GM18951 (cell line): ENCODE results near the gene FLRT3.

ENCODE experiments used
- POLR2A ChIP-seq: IDR thresholded peaks from 4 replicates; pipeline ENCODE4 v1.6.1; 2011; ENCODE audit warnings: mild to moderate bottlenecking; ENCODE audit not compliant: insufficient read length, insufficient read depth; ENCODE audit errors: extremely low read depth
- in situ Hi-C: fragments of 300-500 bp; cut with MboI; formaldehyde crosslinking; loops from one replicate; pipeline ENCODE4 v1.12.0; 2022; ENCODE audit warnings: low sequenced_read_pairs, mixed read lengths, inconsistent platforms; ENCODE audit not compliant: unreplicated experiment

Gene FLRT3

DNA sequence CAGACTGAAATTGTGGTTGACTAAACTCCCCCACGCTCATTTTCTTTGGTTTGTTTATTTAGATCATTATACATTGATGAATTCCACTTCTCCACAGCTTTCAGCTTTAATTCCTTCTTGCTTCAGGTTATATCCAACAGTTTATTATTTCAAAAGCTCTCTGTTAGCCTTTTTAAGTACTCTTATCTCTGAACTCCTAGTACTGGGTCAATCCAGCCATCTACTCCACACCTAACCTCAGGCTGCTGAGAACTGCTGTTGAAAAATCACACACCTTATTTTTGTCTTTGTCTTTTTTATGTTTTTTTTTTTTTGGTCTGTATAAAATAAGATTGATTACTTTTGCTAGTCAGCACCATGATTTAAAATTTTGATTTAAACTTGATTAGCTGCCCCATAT is 32.9 kb downstream of the FLRT3 start:
- in situ Hi-C loops, result no loop called here
- no peak for TF ChIP-seq POLR2A

- no peak for TF ChIP-seq POLR2A
- in situ Hi-C loops, result no loop called here
Observed at GRCh38 chr20:14303651-14304050, 33.8 kb downstream of the FLRT3 start.

DNA sequence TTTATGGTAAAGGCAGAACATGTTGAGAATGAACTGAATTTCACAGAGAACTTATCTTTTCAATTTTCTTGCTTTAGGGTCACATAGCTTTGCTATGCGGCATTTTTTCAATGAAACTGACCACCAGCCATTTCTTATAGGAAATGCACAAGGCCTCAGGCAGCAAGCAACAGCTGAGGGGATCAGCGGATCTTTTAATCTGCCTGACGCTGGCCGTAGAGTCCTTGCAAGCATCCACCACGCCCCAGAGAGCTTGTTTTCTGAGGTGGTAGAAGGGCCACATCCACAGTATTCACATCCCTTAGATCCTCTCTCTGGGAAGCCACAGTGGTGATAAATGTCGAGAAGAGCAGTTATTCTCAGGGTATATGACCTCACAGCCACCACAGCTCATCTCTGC is 34.3 kb downstream of the FLRT3 start:
- in situ Hi-C loops, result no loop called here

DNA sequence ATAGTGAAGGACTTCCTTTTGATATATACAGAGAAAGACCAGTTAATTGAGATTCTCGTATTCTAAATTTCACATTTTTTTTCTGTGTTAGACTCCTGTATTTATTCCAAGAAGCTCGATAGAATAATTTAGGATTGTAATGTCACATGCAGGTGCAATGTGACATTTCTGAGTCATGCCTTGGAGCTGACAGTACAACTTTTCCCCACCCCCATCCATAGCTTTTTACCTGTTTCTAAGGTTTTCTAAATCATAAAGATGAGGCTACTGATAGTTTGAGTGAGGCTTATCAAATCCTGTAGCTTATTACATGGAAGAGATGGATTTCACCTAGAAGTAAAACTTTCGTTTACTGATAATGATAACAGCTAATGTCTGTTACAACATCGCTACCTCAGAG is 37.6 kb downstream of the FLRT3 start:
- no peak for TF ChIP-seq POLR2A
- in situ Hi-C loops, result no loop called here

More for the DNA sequence above, 34.3 kb downstream of the FLRT3 start:
- no peak for TF ChIP-seq POLR2A

DNA sequence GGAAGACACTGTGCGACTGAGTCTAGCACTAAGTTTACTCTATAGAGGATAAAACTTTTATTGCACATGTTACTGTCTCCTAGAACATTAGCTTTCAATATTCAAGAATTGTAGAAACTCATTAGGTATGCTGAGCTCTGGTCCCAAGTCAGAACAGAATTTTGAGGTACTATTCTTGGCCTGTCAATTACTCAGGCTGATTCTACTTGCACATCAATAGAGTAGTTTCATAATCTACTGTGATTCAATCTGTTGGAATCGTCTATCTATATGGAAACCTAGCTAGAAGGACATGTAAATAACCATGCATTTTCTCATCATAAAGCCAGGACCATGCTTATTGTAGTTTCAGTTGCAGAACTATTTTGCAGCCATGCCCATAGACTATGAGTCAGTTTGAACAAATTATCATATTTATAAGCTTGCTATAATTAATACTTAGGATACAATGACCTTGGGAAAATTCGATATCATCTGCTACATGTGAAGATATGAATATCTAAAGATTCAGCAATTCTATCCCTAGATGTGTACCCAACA is 41.6 kb downstream of the FLRT3 start:
- in situ Hi-C loops, result no loop called here
- no peak for TF ChIP-seq POLR2A

DNA sequence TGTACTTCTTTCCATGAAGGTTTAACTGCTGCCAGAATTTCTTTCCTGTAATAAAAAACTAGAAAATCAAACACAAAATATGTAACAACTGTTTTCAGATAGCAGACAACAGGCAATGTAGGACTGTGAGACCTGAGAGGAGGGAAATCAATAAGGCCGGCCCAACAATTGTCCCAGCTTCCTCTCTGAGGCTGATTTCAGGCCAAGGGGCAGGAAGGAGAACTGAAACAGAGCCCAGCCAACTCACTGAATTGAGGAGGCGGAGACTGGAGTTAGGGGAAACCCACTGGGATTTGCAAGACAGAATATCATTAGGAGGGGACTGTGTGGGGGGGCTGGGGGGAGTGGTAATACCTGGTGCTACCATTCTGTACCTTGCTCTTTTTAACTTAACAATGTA is 42.2 kb downstream of the FLRT3 start:
- in situ Hi-C loops, result no loop called here
- TF ChIP-seq POLR2A, result no peak

GRCh38 chr20:14291502-14291901 is 45.9 kb downstream of the FLRT3 start:
- in situ Hi-C loops, result no loop called here
- TF ChIP-seq POLR2A, result no peak

DNA sequence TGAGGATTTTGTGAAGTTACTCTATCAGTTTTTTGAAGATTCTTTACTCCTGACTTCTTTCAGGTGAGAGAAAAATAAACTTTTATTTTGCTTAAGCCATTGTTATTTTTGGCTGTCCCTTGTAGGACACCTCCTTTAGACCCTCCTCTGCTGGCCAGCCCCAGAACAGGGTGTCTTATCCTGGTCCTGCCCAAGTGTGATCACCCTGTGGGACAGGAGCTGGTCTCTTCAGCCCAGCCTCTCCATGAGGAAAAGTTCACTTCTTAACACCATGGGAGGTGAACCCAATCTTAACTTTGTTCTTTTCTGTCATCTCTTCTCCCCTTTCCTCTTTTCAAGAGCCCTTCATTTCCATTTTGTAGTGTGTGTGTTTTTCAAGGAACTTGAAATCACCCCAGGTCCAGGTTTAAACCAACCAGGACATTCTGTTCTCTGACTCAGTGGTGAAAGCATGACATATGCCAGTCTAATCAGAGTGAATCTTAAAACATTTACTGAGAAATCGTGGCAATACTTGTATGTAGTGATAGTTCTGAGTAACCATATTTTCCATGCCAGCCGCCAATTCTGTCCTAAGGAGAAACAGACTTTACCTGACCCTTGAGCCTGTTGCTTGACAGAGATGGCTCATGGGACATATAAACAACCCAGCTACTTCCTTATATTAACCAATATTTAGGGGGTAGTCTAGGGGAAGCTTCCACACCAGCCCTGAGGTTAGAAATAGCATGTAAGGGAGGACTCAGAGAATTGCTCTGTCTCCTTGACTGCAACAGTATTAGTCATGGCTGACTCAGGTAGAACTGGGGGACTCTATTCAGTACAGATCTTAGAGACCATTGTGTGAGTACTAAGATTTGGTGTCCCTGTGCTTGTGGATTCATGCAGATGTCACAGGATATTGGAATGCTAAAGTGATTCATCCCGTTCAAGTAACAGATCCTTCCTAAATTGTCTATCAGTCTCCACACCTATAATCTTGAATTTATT is 48.8 kb downstream of the FLRT3 start:
- no peak for TF ChIP-seq POLR2A
- in situ Hi-C loops, result no loop called here

DNA sequence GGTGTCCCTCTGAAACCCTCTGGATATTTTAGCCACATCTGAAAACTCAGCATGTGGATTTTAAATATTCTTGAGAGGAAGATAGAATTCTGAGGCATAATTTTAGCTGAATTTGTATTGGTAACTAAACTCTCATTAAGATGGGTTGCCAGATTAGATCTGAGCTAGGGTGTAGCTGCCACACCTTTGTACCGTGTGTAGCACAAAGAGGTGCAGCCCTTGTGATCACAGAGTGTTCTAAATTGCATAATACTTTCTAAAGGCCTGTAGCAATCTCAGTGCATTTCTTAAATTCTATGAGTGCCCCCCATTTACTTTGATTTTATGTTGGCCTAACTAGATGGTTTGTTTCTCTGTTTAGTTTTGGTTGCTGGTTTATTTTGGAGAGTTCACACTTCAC is 53.0 kb downstream of the FLRT3 start:
- no peak for TF ChIP-seq POLR2A
- in situ Hi-C loops, result no loop called here

GRCh38 chr20:14282140-14282539 is 55.3 kb downstream of the FLRT3 start:
- TF ChIP-seq POLR2A, result no peak
- in situ Hi-C loops, result no loop called here
